Suprapubic skin (tissue), 4 donors: ENCODE data around the gene EFCAB8. TPM values are rescaled to one million over a fixed set of nuclear protein-coding genes. Genes with fewer than 3 reads are reported as not detected.

Source experiments
- DNase-seq, 2 donors: peaks; one replicate each; pipeline ENCODE4 v3.0.0-alpha.2; 2019; ENCODE audit warnings: low spot score in 2 of 2
- H3K27ac ChIP-seq: fragments of 200-600 bp; sonication (generic); one replicate; pipeline ENCODE4 v1.5.1; 2019
- H3K27me3 ChIP-seq: fragments of 200-600 bp; sonication (generic); one replicate; pipeline ENCODE4 v1.5.1; 2019
- H3K36me3 ChIP-seq: fragments of 200-600 bp; sonication (generic); one replicate; pipeline ENCODE4 v1.5.1; 2019
- H3K4me1 ChIP-seq: fragments of 200-600 bp; sonication (generic); one replicate; pipeline ENCODE4 v1.5.1; 2019
- H3K4me3 ChIP-seq: fragments of 200-600 bp; sonication (generic); one replicate; pipeline ENCODE4 v1.5.1; 2019; ENCODE audit warnings: mild to moderate bottlenecking
- H3K9me3 ChIP-seq: fragments of 200-600 bp; sonication (generic); one replicate; pipeline ENCODE4 v1.5.1; 2019
- CTCF ChIP-seq, 2 donors: fragments of 200-600 bp in 1 of 2; fragments of 450-650 bp in 1 of 2; sonication (generic) in 1 of 2; IDR thresholded peaks; one replicate each; pipeline ENCODE4 v1.5.1; 2016 to 2019; ENCODE audit warnings: antibody characterized with exemption in 2 of 2, mild to moderate bottlenecking in 1 of 2, moderate library complexity in 1 of 2
- EP300 ChIP-seq: sonication (generic); formaldehyde crosslinking; IDR thresholded peaks from one replicate; pipeline ENCODE4 v1.6.1; 2017; ENCODE audit warnings: antibody characterized with exemption
- POLR2A ChIP-seq, 2 donors: fragments of 450-650 bp; IDR thresholded peaks; one replicate each; pipeline ENCODE4 v1.6.1; 2017; ENCODE audit warnings: antibody characterized with exemption in 2 of 2, mild to moderate bottlenecking in 2 of 2, moderate library complexity in 2 of 2
- POLR2AphosphoS5 ChIP-seq, 3 donors: sonication (generic); formaldehyde crosslinking; IDR thresholded peaks; one replicate each; pipeline ENCODE4 v1.6.1; 2017; ENCODE audit warnings: antibody characterized with exemption in 3 of 3
- WGBS: methylation state at CpG from one replicate; pipeline ENCODE4 v1.1.5; 2018; 5-methylcytosine and 5-hydroxymethylcytosine counted together
- total RNA-seq, 4 donors: library from RNA; depleted of rRNA; stranded (reverse); fragments of >200 nt; gene quantifications; one replicate each; pipeline ENCODE4 v1.1.0, GENCODE V29; 2016

EFCAB8 gene
- total RNA-seq, 4 donors from 2014 or later: 0.76 to 0.89 TPM; not detected in 2

- WGBS: 91% methylated on average over 5 of the region's 5 CpGs
- no peaks in the 10 kb centered on the region for H3K4me1 ChIP-seq
- H3K27me3 ChIP-seq: no peaks in the 10 kb centered on the region
- peaks cover 52% of the 10 kb centered on the region for H3K36me3 ChIP-seq
- TF ChIP-seq POLR2A (IDR thresholded peaks at IDR 0.05) (no peak), POLR2AphosphoS5 (IDR thresholded peaks at IDR 0.05) (no peak), EP300 (no peak)
- DNase-seq: no peak
- H3K9me3 ChIP-seq: no peaks in the 10 kb centered on the region
- H3K27ac ChIP-seq: no peak overlapping the region
- H3K4me3 ChIP-seq: no peak overlapping the region
Measured at GRCh38 chr20:32847964-32848363, 10.8 kb upstream of the EFCAB8 start.

GRCh38 chr20:32848846-32849245 lies 9.9 kb upstream of the EFCAB8 start:
- WGBS: 93% methylated on average over 6 of the region's 6 CpGs

GRCh38 chr20:32849577-32849976 lies 9.1 kb upstream of the EFCAB8 start:
- Histone ChIP-seq H3K4me1 (no peaks in the 10 kb centered on the region), H3K27me3 (no peaks in the 10 kb centered on the region), H3K27ac (no peak overlapping the region), H3K9me3 (no peaks in the 10 kb centered on the region), H3K36me3 (peaks cover 52% of the 10 kb centered on the region), H3K4me3 (no peak overlapping the region)
- no peak for DNase-seq
- TF ChIP-seq POLR2AphosphoS5 (IDR thresholded peaks at IDR 0.05) (no peak), EP300 (no peak), POLR2A (IDR thresholded peaks at IDR 0.05) (no peak), CTCF (IDR thresholded peaks at IDR 0.05) (no peak)
- WGBS: 92% methylated on average over 6 of the region's 6 CpGs

More at GRCh38 chr20:32848846-32849245, 9.9 kb upstream of the EFCAB8 start:
- no peak for DNase-seq
- Histone ChIP-seq H3K27me3 (no peaks in the 10 kb centered on the region), H3K9me3 (no peaks in the 10 kb centered on the region), H3K36me3 (peaks cover 52% of the 10 kb centered on the region), H3K4me3 (no peak overlapping the region), H3K27ac (no peak overlapping the region), H3K4me1 (no peaks in the 10 kb centered on the region)
- TF ChIP-seq POLR2A (IDR thresholded peaks at IDR 0.05): no peak
- TF ChIP-seq POLR2AphosphoS5 (IDR thresholded peaks at IDR 0.05): no peak
- TF ChIP-seq CTCF (IDR thresholded peaks at IDR 0.05): no peak
- TF ChIP-seq EP300: no peak

GRCh38 chr20:32855387-32855786 lies 3.3 kb upstream of the EFCAB8 start:
- TF ChIP-seq POLR2AphosphoS5 (IDR thresholded peaks at IDR 0.05): no peak
- no peak for TF ChIP-seq POLR2A (IDR thresholded peaks at IDR 0.05)
- TF ChIP-seq CTCF (IDR thresholded peaks at IDR 0.05): no peak
- no peak for TF ChIP-seq EP300
- WGBS: 72% methylated on average over 7 of the region's 7 CpGs
- H3K36me3 ChIP-seq: peaks cover 17% of the 10 kb centered on the region
- DNase-seq: no peak
- no peak overlapping the region for H3K27ac ChIP-seq
- H3K4me3 ChIP-seq: no peak overlapping the region
- H3K4me1 ChIP-seq: peaks cover 4% of the 10 kb centered on the region
- H3K9me3 ChIP-seq: no peaks in the 10 kb centered on the region
- H3K27me3 ChIP-seq: no peaks in the 10 kb centered on the region

GRCh38 chr20:32858189-32858588 lies 534 bp upstream of the EFCAB8 start:
- peaks cover 4% of the 10 kb centered on the region for H3K36me3 ChIP-seq
- TF ChIP-seq POLR2AphosphoS5 (IDR thresholded peaks at IDR 0.05): no peak
- WGBS: 58% methylated on average over 2 of the region's 2 CpGs
- no peaks in the 10 kb centered on the region for H3K9me3 ChIP-seq
- peaks cover 4% of the 10 kb centered on the region for H3K4me1 ChIP-seq
- no peak overlapping the region for H3K27ac ChIP-seq
- H3K27me3 ChIP-seq: no peaks in the 10 kb centered on the region
- H3K4me3 ChIP-seq: no peak overlapping the region
- DNase-seq: no peak

GRCh38 chr20:32861446-32861845 lies 2.7 kb downstream of the EFCAB8 start:
- H3K27me3 ChIP-seq: no peaks in the 10 kb centered on the region
- H3K4me1 ChIP-seq: peaks cover 4% of the 10 kb centered on the region
- no peak for TF ChIP-seq POLR2AphosphoS5 (IDR thresholded peaks at IDR 0.05)
- no peak for TF ChIP-seq CTCF (IDR thresholded peaks at IDR 0.05)
- no peak for TF ChIP-seq EP300
- no peak for TF ChIP-seq POLR2A (IDR thresholded peaks at IDR 0.05)
- no peaks in the 10 kb centered on the region for H3K9me3 ChIP-seq
- DNase-seq: no peak
- H3K36me3 ChIP-seq: peaks cover 4% of the 10 kb centered on the region
- no peak overlapping the region for H3K27ac ChIP-seq
- 97% methylated on average over 7 of the region's 7 CpGs for WGBS
- no peak overlapping the region for H3K4me3 ChIP-seq
